ENCODE measurements around the gene DSPP. TPM values are rescaled to one million over a fixed set of nuclear protein-coding genes. Genes with fewer than 3 reads are reported as not detected.

DSPP gene
- total RNA-seq, 2 experiments from 2014 or later, result not detected

DNA sequence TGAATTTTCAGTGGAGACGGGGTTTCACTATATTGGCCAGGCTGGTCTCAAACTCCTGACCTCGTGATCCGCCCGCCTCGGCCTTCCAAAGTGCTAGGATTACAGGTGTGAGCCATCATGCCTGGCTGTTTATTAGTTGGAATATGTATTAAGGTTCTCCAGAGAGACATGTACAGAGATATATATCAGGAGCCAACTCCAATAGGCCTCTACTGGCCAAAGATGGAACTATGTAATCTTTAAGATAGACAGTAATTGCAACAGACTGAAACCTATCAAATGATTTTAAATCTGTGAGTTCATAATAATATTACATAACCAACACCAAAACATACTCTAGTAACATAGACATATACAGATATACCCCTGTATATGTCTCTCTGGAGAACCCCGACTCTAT, 36.0 kb downstream of the DSPP start:
- CTCF ChIA-PET, result no interaction called here
- POLR2A ChIA-PET, result no interaction called here
- intact Hi-C loops (cut with micrococcal nuclease), result no loop called here
- no peak overlapping the region for H3K4me3 Mint-ChIP-seq
- no peak overlapping the region for H3K27ac Mint-ChIP-seq
- H3K36me3 Mint-ChIP-seq, result no peaks in the 10 kb centered on the region
- H3K27me3 Mint-ChIP-seq, result peaks cover 3% of the 10 kb centered on the region
- DNase-seq, result no peak
- no peaks in the 10 kb centered on the region for H3K4me1 Mint-ChIP-seq (ENCODE audit: low read depth)
- no peaks in the 10 kb centered on the region for H3K9me3 Mint-ChIP-seq

- H3K4me3 Mint-ChIP-seq, result no peak within 1 kb of the TSS
- ChIA-PET POLR2A (no interaction called here), CTCF (interaction anchor here (0.7 kb wide), 1 partner anchor 30 kb away, joined by 4 read pairs; no protein-coding TSS in a partner anchor)
- H3K4me1 Mint-ChIP-seq (ENCODE audit: low read depth), result no peaks in the 10 kb centered on the region
- H3K9me3 Mint-ChIP-seq, result no peaks in the 10 kb centered on the region
- intact Hi-C loops (cut with micrococcal nuclease), result no loop called here
- H3K27ac Mint-ChIP-seq, result no peak within 1 kb of the TSS
- DNase-seq, result no peak
- no peaks in the 10 kb centered on the region for H3K36me3 Mint-ChIP-seq
- peaks cover 2% of the 10 kb centered on the region for H3K27me3 Mint-ChIP-seq
Observed at GRCh38 chr4:87649980-87650379, 41.7 kb downstream of the DSPP start, which contains the start of gene DMP1. Gene DMP1 (plus strand): TSS chr4:87650280. CDS start chr4:87656493, 6,213 bp downstream.

DNA sequence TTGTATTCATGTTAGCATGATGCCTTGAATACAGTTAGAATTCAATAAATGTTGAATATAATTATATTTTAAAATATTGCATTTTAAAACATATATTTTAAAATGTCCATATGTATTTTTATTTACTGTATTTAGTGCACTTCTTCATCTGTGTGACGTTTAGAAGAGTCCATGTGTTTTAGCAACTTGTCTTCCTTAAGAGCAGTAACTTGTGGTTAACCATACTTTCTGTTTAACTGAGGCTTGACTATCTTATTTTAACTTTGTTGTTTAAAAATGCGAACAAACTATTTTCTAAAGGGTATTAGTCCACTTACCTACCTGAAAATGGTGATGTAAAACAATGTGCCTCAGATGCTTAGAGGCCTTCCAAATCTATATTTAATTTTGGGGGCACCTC, 42.6 kb downstream of the DSPP start:
- peaks cover 2% of the 10 kb centered on the region for H3K27me3 Mint-ChIP-seq
- no peak for DNase-seq
- ChIA-PET CTCF (interaction anchor here (0.7 kb wide), 1 partner anchor 29 kb away, joined by 4 read pairs; no protein-coding TSS in a partner anchor), POLR2A (no interaction called here)
- H3K4me1 Mint-ChIP-seq (ENCODE audit: low read depth), result no peaks in the 10 kb centered on the region
- no peaks in the 10 kb centered on the region for H3K9me3 Mint-ChIP-seq
- no peak overlapping the region for H3K4me3 Mint-ChIP-seq
- intact Hi-C loops (cut with micrococcal nuclease), result no loop called here
- no peaks in the 10 kb centered on the region for H3K36me3 Mint-ChIP-seq
- no peak overlapping the region for H3K27ac Mint-ChIP-seq

DNA sequence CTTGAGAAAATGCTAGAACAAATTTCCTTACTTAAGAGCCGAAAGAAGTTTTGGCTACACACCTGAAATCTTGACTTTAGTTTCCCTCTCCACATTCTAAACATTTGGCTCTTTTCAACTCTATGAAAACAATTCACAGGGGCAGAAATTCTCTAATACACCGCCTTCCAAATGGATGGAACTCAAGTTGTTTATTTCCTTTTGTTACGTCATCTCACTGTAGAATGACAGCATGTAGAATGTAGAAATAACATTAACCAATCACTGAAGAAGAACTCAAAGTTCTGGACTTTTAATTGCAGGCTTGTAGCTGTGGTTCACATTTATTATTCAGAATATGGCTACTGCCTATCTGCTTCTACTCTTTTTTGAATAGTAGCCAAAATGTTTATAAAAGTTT, 43.6 kb downstream of the DSPP start:
- Mint-ChIP-seq H3K27ac (no peak overlapping the region), H3K4me3 (no peak overlapping the region), H3K27me3 (peaks cover 2% of the 10 kb centered on the region), H3K36me3 (no peaks in the 10 kb centered on the region), H3K9me3 (no peaks in the 10 kb centered on the region), H3K4me1 (ENCODE audit: low read depth) (no peaks in the 10 kb centered on the region)
- ChIA-PET CTCF (interaction anchor here (1.2 kb wide), 1 partner anchor 28 kb away, joined by 3 read pairs; no protein-coding TSS in a partner anchor), POLR2A (no interaction called here)
- intact Hi-C loops (cut with micrococcal nuclease), result no loop called here
- no peak for DNase-seq

DNA sequence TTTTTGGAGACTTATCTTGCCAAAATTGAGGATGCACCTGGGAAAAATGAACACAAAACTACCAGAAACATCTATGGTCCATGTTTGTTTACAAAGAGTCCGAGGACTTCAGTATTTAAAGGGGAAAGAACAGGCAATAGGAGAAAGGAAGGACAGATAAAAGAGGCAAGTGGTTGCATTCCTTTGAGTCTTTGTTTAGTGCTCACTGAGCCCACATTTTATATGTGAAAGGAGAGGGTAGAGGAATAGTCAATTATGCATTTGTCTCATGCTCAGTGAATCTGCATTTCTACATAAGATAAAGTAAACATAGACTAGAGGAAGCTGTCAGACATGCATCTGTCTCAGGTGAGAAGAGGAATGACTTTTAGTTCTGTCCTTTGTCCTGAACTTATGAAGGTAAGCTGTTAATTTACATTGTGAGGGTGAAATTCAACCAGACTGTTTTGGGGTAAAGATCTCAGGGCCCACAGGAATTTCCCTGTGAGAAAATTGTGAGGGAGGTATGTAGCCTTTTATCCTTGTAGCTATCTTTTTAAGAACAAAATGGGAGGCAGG, 46.2 kb downstream of the DSPP start:
- Mint-ChIP-seq H3K4me1 (ENCODE audit: low read depth) (no peaks in the 10 kb centered on the region), H3K9me3 (no peaks in the 10 kb centered on the region), H3K4me3 (no peak overlapping the region), H3K27ac (no peak overlapping the region), H3K27me3 (peaks cover 2% of the 10 kb centered on the region), H3K36me3 (no peaks in the 10 kb centered on the region)
- POLR2A ChIA-PET, result no interaction called here
- intact Hi-C loops (cut with micrococcal nuclease), result no loop called here
- DNase-seq, result no peak
- CTCF ChIA-PET, result no interaction called here

GRCh38 chr4:87657525-87657924, 49.2 kb downstream of the DSPP start:
- DNase-seq, result no peak
- H3K27ac Mint-ChIP-seq, result no peak overlapping the region
- intact Hi-C loops (cut with micrococcal nuclease), result no loop called here
- H3K4me3 Mint-ChIP-seq, result no peak overlapping the region
- no peaks in the 10 kb centered on the region for H3K9me3 Mint-ChIP-seq
- H3K4me1 Mint-ChIP-seq (ENCODE audit: low read depth), result no peaks in the 10 kb centered on the region
- CTCF ChIA-PET, result no interaction called here
- no peaks in the 10 kb centered on the region for H3K36me3 Mint-ChIP-seq
- POLR2A ChIA-PET, result no interaction called here
- peaks cover 9% of the 10 kb centered on the region for H3K27me3 Mint-ChIP-seq

DNA sequence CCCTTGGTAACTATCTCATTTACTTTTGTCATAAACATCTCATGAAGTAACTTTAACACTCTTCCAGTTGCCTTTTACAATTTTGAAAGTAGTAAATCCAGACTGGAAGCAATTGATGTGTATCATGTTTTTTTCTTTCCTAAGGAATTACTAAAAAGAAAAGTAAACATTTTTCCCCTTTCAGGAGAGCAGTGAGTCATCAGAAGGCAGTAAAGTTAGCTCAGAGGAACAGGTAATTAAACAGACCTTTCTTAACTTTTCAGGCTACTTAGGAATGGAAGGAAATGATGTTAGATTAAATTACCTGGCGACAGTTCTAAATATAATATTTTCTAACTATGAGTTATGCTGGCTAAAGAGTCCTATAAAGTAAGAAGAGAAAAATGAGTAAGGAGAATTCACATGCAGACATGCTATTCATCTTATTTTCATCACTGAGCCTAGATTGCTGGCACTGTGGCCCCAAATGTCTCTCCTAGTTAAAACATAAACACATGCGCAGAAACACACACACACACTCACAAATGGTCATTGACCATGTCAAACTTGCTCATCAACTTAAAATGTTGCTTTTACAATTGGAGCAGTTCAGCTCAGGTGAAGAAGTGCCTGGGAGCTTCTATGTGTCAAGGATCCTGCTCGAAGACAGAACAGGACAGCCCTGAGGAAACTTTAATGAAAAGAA, 51.1 kb downstream of the DSPP start:
- Mint-ChIP-seq H3K4me1 (ENCODE audit: low read depth) (no peaks in the 10 kb centered on the region), H3K9me3 (no peaks in the 10 kb centered on the region), H3K36me3 (no peaks in the 10 kb centered on the region), H3K4me3 (no peak overlapping the region), H3K27ac (no peak overlapping the region), H3K27me3 (peaks cover 9% of the 10 kb centered on the region)
- ChIA-PET CTCF (no interaction called here), POLR2A (no interaction called here)
- intact Hi-C loops (cut with micrococcal nuclease), result no loop called here
- no peak for DNase-seq

GRCh38 chr4:87662871-87663270, 54.5 kb downstream of the DSPP start:
- no peaks in the 10 kb centered on the region for H3K4me1 Mint-ChIP-seq (ENCODE audit: low read depth)
- CTCF ChIA-PET, result no interaction called here
- H3K27ac Mint-ChIP-seq, result no peak overlapping the region
- H3K27me3 Mint-ChIP-seq, result peaks cover 12% of the 10 kb centered on the region
- intact Hi-C loops (cut with micrococcal nuclease), result no loop called here
- H3K36me3 Mint-ChIP-seq, result no peaks in the 10 kb centered on the region
- H3K4me3 Mint-ChIP-seq, result no peak overlapping the region
- POLR2A ChIA-PET, result no interaction called here
- DNase-seq, result no peak
- no peaks in the 10 kb centered on the region for H3K9me3 Mint-ChIP-seq

Other genes starting within 250 kb of the DSPP start
- gene HSD17B11, start 217.3 kb upstream of the DSPP start, total RNA-seq, result 10 to 100 TPM; 19.8 to 20.8 TPM
- 10 to 100 TPM; 13.1 to 13.9 TPM for gene NUDT9, start 186.0 kb upstream of the DSPP start, total RNA-seq
- not detected for gene SPARCL1, start 79.2 kb upstream of the DSPP start, total RNA-seq
- not detected for gene DMP1, start 41.8 kb downstream of the DSPP start, total RNA-seq
- not detected for gene IBSP, start 191.0 kb downstream of the DSPP start, total RNA-seq
- gene MEPE, start 224.4 kb downstream of the DSPP start, total RNA-seq, result not detected

Measured in activated CD4-positive, alpha-beta memory T cell treated with anti-CD3 and anti-CD28 coated beads for 36 hours (primary cell).